HFFc6 (cell line): Measurements from ENCODE around the gene PPARGC1A. TPM values are rescaled to one million over a fixed set of nuclear protein-coding genes. Genes with fewer than 3 reads are reported as not detected.

Experiments
- DNase-seq: peaks from one replicate; pipeline ENCODE4 v3.0.0-alpha.2; 2018
- H3K27ac Mint-ChIP-seq: 2 replicates; pipeline ENCODE4 v1.8.0; 2020; ENCODE audit warnings: mild to moderate bottlenecking, mixed read lengths
- H3K27me3 Mint-ChIP-seq: 2 replicates; pipeline ENCODE4 v1.8.0; 2021; ENCODE audit warnings: mild to moderate bottlenecking, moderate library complexity, mixed read lengths; ENCODE audit not compliant: insufficient read depth
- H3K36me3 Mint-ChIP-seq: 2 replicates; pipeline ENCODE4 v1.8.0; 2021; ENCODE audit warnings: low read depth, mixed read lengths
- H3K4me1 Mint-ChIP-seq: 2 replicates; pipeline ENCODE4 v1.8.0; 2020; ENCODE audit warnings: low read depth, mixed read lengths
- H3K4me3 Mint-ChIP-seq: 2 replicates; pipeline ENCODE4 v1.8.0; 2020; ENCODE audit warnings: mild to moderate bottlenecking, moderate library complexity, mixed read lengths
- H3K9me3 Mint-ChIP-seq: 2 replicates; pipeline ENCODE4 v1.8.0; 2020; ENCODE audit warnings: mild to moderate bottlenecking, mixed read lengths
- total RNA-seq, 6 experiments: library from RNA; stranded (reverse); fragmentation: NEBNext Ultra II Directional; extraction: Animal tissue kit (Norgen Biotek cat#: 25700); gene quantifications; 2 replicates in 1 of 6; 3 replicates in 5 of 6; pipeline ENCODE4 v1.2.3, GENCODE V29; 2021
- TF ChIP-seq, protein P1 (sequence below): fragments of 200-600 bp; sonication (generic); IDR thresholded peaks from 2 replicates; pipeline ENCODE4 v1.5.0; 2021; ENCODE audit warnings: antibody characterized with exemption, mild to moderate bottlenecking

The PPARGC1A gene
- total RNA-seq, 6 experiments from 2014 or later = not detected

- Mint-ChIP-seq H3K27me3 (peaks cover 1% of the 10 kb centered on the region; the same call in 1 of the 2 replicates), H3K9me3 (peaks cover 27% of the 10 kb centered on the region), H3K27ac (no peak overlapping the region), H3K36me3 (no peaks in the 10 kb centered on the region), H3K4me3 (no peak overlapping the region), H3K4me1 (no peaks in the 10 kb centered on the region)
- TF ChIP-seq, protein P1, sequence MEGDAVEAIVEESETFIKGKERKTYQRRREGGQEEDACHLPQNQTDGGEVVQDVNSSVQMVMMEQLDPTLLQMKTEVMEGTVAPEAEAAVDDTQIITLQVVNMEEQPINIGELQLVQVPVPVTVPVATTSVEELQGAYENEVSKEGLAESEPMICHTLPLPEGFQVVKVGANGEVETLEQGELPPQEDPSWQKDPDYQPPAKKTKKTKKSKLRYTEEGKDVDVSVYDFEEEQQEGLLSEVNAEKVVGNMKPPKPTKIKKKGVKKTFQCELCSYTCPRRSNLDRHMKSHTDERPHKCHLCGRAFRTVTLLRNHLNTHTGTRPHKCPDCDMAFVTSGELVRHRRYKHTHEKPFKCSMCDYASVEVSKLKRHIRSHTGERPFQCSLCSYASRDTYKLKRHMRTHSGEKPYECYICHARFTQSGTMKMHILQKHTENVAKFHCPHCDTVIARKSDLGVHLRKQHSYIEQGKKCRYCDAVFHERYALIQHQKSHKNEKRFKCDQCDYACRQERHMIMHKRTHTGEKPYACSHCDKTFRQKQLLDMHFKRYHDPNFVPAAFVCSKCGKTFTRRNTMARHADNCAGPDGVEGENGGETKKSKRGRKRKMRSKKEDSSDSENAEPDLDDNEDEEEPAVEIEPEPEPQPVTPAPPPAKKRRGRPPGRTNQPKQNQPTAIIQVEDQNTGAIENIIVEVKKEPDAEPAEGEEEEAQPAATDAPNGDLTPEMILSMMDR = no peak
- no peak for DNase-seq
Measured at GRCh38 chr4:23853986-23854660, 35.7 kb downstream of the PPARGC1A start.

DNA sequence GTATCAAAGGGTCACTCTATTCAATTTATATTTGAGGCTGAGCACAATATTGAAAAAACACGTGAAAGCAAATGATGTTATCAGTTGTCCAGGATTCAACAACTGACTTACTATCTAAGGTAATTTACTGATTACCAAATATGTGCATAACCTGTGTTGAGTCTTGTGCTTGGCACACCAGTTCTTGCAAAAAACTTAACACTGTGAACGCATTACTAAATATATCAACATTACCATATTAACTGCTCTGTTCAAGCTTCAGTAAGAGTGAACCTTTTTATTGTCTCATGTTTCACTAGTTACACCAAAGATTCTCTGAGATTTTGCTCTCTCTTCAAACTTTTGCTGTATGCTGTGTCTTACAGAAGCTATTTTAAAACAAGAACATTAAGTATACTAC lies 38.4 kb downstream of the PPARGC1A start:
- DNase-seq = no peak
- Mint-ChIP-seq H3K27me3 (no peaks in the 10 kb centered on the region; the same call in 1 of the 2 replicates), H3K9me3 (peaks cover 41% of the 10 kb centered on the region), H3K4me1 (no peaks in the 10 kb centered on the region), H3K4me3 (no peak overlapping the region), H3K36me3 (no peaks in the 10 kb centered on the region), H3K27ac (no peak overlapping the region)
- TF ChIP-seq, protein P1 = no peak

DNA sequence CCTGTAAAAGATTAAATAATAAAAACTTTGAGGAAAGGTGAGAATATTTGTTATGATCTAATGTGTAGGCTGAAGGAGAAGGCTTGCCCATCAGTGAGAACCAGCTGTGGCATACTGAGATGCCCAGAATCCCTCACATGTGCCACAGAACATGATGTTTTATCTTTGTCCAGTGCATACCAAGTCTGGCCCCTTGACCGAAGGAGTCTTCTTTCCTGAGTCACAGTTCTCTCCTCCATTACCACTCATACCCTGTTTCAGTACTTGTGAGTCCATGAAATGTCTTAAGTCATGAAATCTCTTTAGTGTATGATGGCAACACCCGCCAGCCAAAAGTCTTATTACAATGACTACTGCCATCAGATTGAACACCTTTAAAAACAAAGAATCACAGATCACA lies 42.7 kb downstream of the PPARGC1A start:
- Mint-ChIP-seq H3K27ac (no peak overlapping the region), H3K4me3 (no peak overlapping the region), H3K27me3 (no peaks in the 10 kb centered on the region; the same call in 1 of the 2 replicates), H3K4me1 (no peaks in the 10 kb centered on the region), H3K36me3 (no peaks in the 10 kb centered on the region), H3K9me3 (peaks cover 21% of the 10 kb centered on the region)
- TF ChIP-seq, protein P1 = no peak
- DNase-seq = no peak

DNA sequence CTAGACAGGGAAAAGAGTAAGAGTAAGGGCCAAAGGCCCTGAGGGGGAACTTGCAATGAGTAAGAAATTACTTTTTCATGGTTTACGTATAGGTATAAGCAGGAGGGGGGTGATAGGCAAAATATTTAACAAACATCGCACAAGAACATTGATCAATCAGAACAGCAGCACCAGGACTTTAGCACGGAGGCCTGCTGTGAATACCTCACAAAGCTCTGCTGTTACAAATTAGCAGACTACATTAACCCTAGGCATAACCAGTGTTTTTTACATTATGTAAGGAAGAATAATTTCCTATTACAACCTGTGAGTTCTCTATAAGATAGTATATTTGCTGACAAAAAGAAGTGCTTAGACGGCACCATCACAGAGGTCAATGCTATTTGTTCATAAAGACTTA lies 44.9 kb downstream of the PPARGC1A start:
- H3K9me3 Mint-ChIP-seq = peaks cover 30% of the 10 kb centered on the region
- no peak overlapping the region for H3K27ac Mint-ChIP-seq
- TF ChIP-seq, protein P1 = no peak
- H3K4me3 Mint-ChIP-seq = no peak overlapping the region
- no peaks in the 10 kb centered on the region for H3K36me3 Mint-ChIP-seq
- no peak for DNase-seq
- H3K27me3 Mint-ChIP-seq = no peaks in the 10 kb centered on the region; the same call in 1 of the 2 replicates
- H3K4me1 Mint-ChIP-seq = no peaks in the 10 kb centered on the region

- H3K27ac Mint-ChIP-seq = no peak overlapping the region
- no peak overlapping the region for H3K4me3 Mint-ChIP-seq
- TF ChIP-seq, protein P1 = no peak
- H3K36me3 Mint-ChIP-seq = no peaks in the 10 kb centered on the region
- H3K4me1 Mint-ChIP-seq = no peaks in the 10 kb centered on the region
- no peaks in the 10 kb centered on the region; the same call in 1 of the 2 replicates for H3K27me3 Mint-ChIP-seq
- no peak for DNase-seq
- H3K9me3 Mint-ChIP-seq = peaks cover 31% of the 10 kb centered on the region
Measured at GRCh38 chr4:23839279-23839678, 50.6 kb downstream of the PPARGC1A start.
